B cell (primary cell): ENCODE measurements around the gene CYB5B.
"Not testable (repeated sequence)": the region's sequence is repeated elsewhere in the genome, so short reads cannot be mapped to it uniquely, and the experiment has no call there.

Source experiments
- CTCF ChIP-seq: fragments of 200-600 bp; IDR thresholded peaks from one replicate; pipeline ENCODE4 v1.8.0; 2022; ENCODE audit warnings: antibody characterized with exemption, mild to moderate bottlenecking
- EZH2 ChIP-seq: IDR thresholded peaks from 2 replicates; pipeline ENCODE4 v1.6.1; 2012; ENCODE audit warnings: borderline replicate concordance, low read depth, mild to moderate bottlenecking, moderate library complexity, low read length; ENCODE audit not compliant: insufficient read depth, poor library complexity, severe bottlenecking

GRCh38 chr16:69441030-69441429, 16.6 kb downstream of the CYB5B start:
- not testable (repeated sequence) for TF ChIP-seq CTCF, EZH2
